ENCODE measurements around the gene PSMB11. TPM values are rescaled to one million over a fixed set of nuclear protein-coding genes. Genes with fewer than 3 reads are reported as not detected.

Gene PSMB11
- total RNA-seq, 1 donor from 2014 or later, result not detected

GRCh38 chr14:23044840-23045239, 2.8 kb downstream of the PSMB11 start:
- ATAC-seq, result no peak

GRCh38 chr14:23045419-23046357, 3.7 kb downstream of the PSMB11 start:
- ATAC-seq, result peak; percentile 7

- peak; percentile 6 for ATAC-seq
Measured at GRCh38 chr14:23047034-23047634, 5.1 kb downstream of the PSMB11 start.

- no peak for ATAC-seq
Measured at GRCh38 chr14:23047751-23048693, 6.0 kb downstream of the PSMB11 start.

GRCh38 chr14:23049011-23049410, 7.0 kb downstream of the PSMB11 start:
- no peak for ATAC-seq

- ATAC-seq, result no peak
Measured at GRCh38 chr14:23051141-23052057, 9.4 kb downstream of the PSMB11 start.

GRCh38 chr14:23052182-23052623, 10.2 kb downstream of the PSMB11 start:
- peak; percentile 27 for ATAC-seq

GRCh38 chr14:23052671-23053070, 10.7 kb downstream of the PSMB11 start:
- no peak for ATAC-seq

- no peak for ATAC-seq
Measured at GRCh38 chr14:23053426-23053825, 11.4 kb downstream of the PSMB11 start.

- no peak for ATAC-seq
Measured at GRCh38 chr14:23054000-23054811, 12.2 kb downstream of the PSMB11 start.

GRCh38 chr14:23055147-23055550, 13.1 kb downstream of the PSMB11 start:
- ATAC-seq, result no peak

- no peak for ATAC-seq
Measured at GRCh38 chr14:23055621-23056144, 13.7 kb downstream of the PSMB11 start.

GRCh38 chr14:23056145-23056955, 14.3 kb downstream of the PSMB11 start:
- ATAC-seq, result peak; percentile 45

GRCh38 chr14:23056956-23057756, 15.1 kb downstream of the PSMB11 start, which contains the start of gene CDH24:
Gene CDH24 (minus strand): TSS chr14:23057520. CDS start chr14:23055733, 1,787 bp downstream.
- ATAC-seq, result peak; percentile 61

- peak; percentile 76 for ATAC-seq
Measured at GRCh38 chr14:23057757-23058653, 16.0 kb downstream of the PSMB11 start.

GRCh38 chr14:23058654-23059504, 16.9 kb downstream of the PSMB11 start:
- no peak for ATAC-seq

Data from esophagus mucosa (tissue), 1 donor.